HG02885 (cell line): Measurements from ENCODE around the gene PPARA.
"Not testable (repeated sequence)": the region's sequence is repeated elsewhere in the genome, so short reads cannot be mapped to it uniquely, and the experiment has no call there.

Source experiments
- ATAC-seq: cut with Tn5 transposase; IDR thresholded peaks from one replicate; pipeline ENCODE4 v1.9.1; 2021; ENCODE audit warnings: mild to moderate bottlenecking; ENCODE audit not compliant: unreplicated experiment, poor library complexity

The PPARA gene

DNA sequence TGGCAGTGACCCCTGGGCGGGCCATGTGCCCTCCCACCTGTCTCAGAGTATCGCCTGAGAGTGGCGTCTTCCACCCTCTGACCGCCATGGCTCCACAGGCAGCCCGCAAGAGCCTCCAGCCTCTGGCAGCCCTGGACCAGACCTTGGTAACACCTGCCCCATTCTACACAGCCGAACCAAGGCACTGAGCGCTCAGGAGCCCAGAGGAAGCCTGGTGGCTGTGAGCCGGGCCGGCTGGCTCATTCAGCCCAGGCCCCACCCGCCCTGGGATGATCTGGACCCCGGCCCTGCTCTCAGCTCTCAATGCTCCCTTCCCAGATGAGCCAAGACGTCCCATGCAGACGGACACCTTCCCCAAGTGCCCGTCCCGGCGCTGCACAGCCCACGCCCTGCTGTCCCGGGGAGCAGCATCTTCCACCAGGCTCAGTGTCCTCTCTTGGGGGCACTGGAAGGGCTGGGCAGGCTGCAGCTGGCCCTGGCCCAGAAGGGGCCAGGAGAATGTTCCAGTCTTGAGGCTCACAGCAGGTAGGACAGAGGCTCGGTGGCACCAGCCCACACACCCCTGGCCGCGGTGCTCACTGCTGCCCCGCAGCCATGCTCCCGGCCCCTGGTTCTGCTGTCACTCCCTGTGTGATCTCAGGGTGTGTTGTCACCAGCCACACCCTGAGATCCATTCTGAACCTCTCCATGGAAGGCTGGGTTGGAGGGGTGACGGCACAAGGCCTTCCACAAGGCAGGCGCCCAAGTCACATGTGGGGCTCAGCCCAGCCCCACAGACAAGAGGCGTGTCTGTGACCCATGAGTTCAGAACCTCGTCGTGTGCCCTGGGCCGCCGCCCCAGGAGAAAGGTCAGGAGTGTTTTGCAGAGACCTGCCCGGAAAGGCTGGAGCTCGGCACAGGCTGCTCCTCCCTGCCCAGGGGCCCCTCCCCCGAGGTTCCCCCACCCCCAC, 24.2 kb upstream of the PPARA start:
- ATAC-seq: no peak

- no peak for ATAC-seq
These were observed 23.4 kb upstream of the PPARA start for GRCh38 chr22:46126853-46127385.

- no peak for ATAC-seq
These were observed 22.8 kb upstream of the PPARA start for GRCh38 chr22:46127556-46127955.

GRCh38 chr22:46128606-46129005, 21.7 kb upstream of the PPARA start:
- ATAC-seq: no peak

GRCh38 chr22:46129390-46130041, 20.8 kb upstream of the PPARA start:
- ATAC-seq: no peak

DNA sequence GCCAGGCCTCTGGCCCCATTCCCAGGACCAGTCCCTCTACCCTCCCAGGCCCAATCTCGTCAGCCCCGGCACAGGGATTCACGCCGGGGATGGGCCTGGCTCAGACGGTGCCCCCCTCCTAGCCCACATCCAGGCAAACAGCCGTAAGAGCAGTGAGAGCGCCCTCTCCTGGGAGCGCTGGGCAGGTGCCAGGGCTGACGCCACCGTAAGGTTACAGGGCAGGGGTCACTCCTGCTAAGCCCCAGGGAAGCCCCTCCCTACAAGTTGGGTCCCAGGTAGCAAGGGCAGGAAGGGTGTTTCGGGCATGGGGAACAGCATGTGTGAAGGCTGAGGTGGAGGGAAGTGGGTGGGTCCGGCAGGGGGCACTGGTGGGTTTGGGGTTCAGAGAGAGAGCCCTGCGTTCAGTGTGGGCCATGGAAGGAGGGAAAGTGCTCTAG, 19.2 kb upstream of the PPARA start:
- ATAC-seq: no peak

- not testable (repeated sequence) for ATAC-seq
These were observed 18.0 kb upstream of the PPARA start for GRCh38 chr22:46132193-46132829.

DNA sequence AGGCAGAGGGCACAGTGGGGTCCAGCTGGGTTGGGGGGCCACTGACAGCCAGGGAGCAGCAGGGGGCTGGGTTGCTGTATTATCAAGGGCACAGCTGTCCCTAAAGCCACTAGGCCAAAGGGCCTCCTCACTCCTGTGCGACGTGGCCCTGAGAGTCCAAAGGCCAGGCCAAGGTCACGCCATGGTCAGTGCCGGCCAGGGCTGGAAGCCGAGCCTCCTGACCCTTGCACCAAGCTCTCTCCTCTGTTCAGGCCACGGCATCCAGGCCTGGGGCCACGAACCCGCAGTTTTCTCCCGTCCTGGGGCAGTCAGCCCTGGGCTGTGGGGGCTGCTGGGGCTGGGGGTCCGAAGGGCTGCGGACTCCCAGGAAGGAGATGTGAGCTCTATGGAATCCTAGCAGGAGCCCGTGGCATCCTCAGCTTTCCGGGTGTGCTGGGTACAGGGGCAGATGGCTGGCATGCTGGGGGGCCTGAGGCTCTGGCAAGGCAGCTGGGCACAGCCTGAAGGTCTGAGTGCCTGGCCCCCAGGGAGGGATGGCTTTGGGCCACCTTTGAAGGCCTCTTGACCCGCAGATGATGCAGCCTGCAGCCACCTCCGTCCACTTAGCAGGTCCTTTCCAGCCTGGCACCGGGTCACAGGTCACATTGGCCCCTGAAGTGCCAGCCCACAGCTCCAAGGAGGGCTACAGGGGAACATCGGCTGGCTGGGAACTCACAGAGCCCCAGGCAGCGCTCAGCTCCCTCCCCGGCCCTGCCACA, 17.3 kb upstream of the PPARA start:
- no peak for ATAC-seq

DNA sequence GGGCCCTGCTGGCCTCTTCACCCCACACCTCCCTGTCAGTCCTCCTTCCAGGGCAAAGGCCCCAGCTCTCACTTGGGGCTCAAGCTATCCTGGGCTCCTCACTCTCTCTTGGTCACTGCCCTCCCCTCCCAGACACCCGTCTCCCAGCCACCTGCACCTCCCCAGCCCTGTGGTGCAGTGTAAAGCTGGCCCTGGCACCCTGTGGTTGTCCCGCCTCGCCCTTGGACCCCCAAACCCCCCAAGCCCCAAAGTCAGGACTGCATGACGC, 16.8 kb upstream of the PPARA start:
- no peak for ATAC-seq

DNA sequence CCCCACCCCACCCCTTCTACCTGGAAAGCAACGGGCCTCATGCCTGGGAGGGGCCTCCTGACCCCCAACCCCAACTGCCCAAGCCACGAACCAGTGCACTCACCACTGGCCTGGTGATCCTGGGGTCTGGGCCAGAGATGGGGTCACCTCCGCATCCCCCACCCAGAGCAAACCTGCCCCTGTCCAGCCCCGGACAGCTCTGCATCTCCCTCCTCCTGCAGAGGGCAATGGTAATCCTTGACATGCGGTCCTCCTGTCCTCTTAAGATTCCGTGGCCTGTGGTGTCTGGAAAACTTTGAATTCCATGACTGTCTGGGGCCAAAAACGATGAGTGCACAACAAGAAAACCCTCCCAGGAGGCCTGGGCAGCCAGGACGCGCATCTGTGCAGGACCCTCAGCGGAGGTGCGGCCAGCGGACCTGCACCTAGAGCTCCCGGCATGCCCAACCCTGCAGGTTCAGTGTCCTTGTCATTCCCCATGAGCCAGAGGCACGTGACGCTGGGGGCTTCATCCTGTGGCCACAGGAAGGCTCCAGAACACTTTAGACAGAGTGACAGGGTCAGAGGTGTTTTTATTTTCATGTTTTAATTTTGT, 16.1 kb upstream of the PPARA start:
- ATAC-seq: no peak

GRCh38 chr22:46135611-46136485, 14.5 kb upstream of the PPARA start:
- ATAC-seq: no peak

DNA sequence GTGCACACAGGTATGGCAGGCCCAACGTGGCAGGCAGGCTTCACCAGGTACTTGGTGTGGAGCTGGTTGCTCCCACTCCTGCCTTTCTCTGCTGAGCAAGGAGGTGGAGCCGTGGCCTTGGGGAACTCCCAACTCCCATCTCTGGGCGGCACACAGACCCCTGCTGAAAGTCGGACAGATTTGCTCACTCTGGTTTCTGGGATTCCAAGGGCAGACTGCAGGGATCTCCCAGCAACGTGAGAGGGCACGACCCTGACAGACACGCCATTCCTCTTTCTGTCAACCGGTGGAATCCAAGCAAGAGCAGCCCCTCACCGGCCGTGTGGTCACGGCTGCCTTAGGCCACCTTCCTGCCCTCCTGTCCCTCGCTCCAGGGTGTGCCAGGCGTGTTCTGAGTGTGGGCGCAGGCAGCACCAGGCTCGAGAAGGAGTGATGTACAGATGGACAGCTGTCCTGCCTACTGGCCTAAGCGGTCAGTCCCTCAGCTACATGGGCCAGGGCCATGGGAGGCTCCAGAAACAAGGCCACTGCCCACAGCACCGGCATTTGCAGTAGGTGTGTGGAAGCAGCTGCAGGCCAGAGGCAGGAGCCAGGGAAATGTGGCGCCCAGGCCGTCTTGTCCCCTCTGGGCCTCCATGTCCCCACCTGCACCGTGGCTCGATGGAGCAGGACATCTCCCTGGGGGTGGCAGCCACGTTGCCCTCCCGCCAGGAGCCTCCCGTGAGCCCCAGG, 13.7 kb upstream of the PPARA start:
- ATAC-seq: no peak

DNA sequence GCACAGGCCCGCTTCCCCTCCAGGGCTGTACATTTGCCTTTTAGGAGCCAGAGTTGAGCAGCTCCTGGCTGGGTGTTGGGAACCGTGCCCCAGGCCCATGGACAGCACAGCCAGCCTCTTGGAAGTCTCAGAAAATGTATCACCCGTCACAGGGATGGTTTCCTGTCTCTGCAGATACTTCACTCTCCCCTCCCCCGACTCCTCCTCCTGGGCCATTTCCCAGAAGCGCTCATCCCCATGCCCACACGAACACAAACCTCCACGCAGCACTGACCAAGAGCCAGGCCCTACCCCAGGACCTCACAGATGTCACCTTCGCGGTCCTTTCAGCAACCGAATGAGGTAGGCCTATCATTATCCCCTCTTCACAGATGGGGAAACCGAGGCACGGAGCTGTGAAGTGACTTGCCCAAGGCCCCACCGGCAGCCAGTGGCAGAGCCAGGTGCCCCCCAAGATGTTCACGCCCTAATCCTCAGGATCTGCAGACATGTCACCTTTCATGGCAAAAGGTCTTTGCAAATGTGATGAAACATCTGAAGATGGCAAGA, 13.0 kb upstream of the PPARA start:
- no peak for ATAC-seq

- ATAC-seq: no peak
These were observed 12.1 kb upstream of the PPARA start for GRCh38 chr22:46138058-46138797.

DNA sequence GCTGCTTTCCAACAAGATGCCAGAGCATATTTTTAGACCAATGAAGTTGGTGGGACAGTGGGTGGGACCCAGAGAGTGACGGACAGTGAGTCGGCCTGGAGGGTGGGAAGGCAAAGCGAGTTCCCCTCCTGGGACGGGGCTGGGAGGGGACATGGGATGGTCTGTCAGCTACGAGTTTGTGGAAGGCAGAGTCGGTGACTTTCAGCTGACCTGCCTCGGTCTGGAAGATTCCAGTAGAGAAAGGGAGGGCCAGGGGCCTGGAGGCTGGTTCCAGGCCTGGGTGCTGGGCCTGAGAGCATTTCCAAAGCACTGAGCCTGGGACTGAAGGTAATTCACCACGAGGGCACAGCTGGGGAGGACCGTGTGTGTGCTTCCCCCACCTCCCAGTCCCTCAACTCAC, 10.9 kb upstream of the PPARA start:
- ATAC-seq: not testable (repeated sequence)

DNA sequence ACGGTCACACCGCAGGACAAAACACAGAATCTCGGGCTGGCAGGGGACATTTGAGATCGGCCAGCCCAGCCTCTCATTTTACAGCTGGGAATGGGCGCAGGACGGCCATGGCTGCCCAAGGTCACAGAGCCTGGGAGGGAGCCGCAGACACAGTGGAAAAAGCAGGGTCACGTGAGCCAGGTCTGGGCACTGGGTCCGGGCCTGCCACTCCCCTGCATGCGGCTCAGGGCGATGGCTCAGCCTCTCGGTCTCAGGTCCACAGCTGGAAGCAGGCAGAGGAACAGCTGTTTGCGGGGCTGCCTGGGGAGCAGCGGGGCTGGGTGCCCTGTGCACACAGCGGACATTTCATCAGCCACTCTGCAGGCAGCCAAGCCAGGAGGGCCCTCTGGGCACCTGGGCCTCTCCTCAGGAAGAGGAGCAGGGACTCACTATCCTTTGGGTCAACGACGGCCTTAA, 10.4 kb upstream of the PPARA start:
- ATAC-seq: no peak
